Osteoblast (primary cell): ENCODE data around the gene POP5. TPM values are rescaled to one million over a fixed set of nuclear protein-coding genes. Genes with fewer than 3 reads are reported as not detected.

Experiments
- DNase-seq: peaks from one replicate; pipeline ENCODE4 v3.0.0; 2011; ENCODE audit warnings: low spot score, mixed read lengths; ENCODE audit not compliant: insufficient read length; ENCODE audit errors: missing footprints
- H2AFZ ChIP-seq: 2 replicates; pipeline ENCODE4 v1.6.0; 2011; ENCODE audit warnings: mild to moderate bottlenecking, low read length
- H3K27ac ChIP-seq: 2 replicates; pipeline ENCODE4 v1.5.1; 2011; ENCODE audit warnings: mild to moderate bottlenecking, low read depth, low read length, moderate library complexity
- H3K27me3 ChIP-seq: 2 replicates; pipeline ENCODE4 v1.6.0; 2012; ENCODE audit warnings: mild to moderate bottlenecking, control low read depth, inconsistent platforms, low read length, moderate library complexity; ENCODE audit not compliant: insufficient read depth
- H3K36me3 ChIP-seq: 2 replicates; pipeline ENCODE4 v1.5.1; 2011; ENCODE audit warnings: mild to moderate bottlenecking, low read length, control low read depth, moderate library complexity; ENCODE audit not compliant: insufficient read depth
- H3K4me1 ChIP-seq: 2 replicates; pipeline ENCODE4 v1.5.1; 2011; ENCODE audit warnings: mild to moderate bottlenecking, low read length, control low read depth, moderate library complexity; ENCODE audit not compliant: insufficient read depth
- H3K4me2 ChIP-seq: 2 replicates; pipeline ENCODE4 v1.6.0; 2011; ENCODE audit warnings: mild to moderate bottlenecking, low read length; ENCODE audit not compliant: insufficient read depth
- H3K4me3 ChIP-seq: fragments of 200-600 bp; sonication (generic); 3 replicates; pipeline ENCODE4 v1.5.1; 2012; ENCODE audit warnings: mild to moderate bottlenecking, low read length, inconsistent platforms; ENCODE audit not compliant: insufficient read depth
- H3K79me2 ChIP-seq: 2 replicates; pipeline ENCODE4 v1.6.0; 2012; ENCODE audit warnings: mild to moderate bottlenecking, low read length, control low read depth, inconsistent platforms; ENCODE audit not compliant: insufficient read depth
- H3K9me3 ChIP-seq: 2 replicates; pipeline ENCODE4 v1.5.1; 2011; ENCODE audit warnings: low read depth, low read length, control low read depth
- H4K20me1 ChIP-seq: 2 replicates; pipeline ENCODE4 v1.6.0; 2012; ENCODE audit warnings: mild to moderate bottlenecking, low read length, control low read depth; ENCODE audit not compliant: insufficient read depth
- total RNA-seq: library from RNA; depleted of rRNA; stranded (reverse); fragments of >200 nt; gene quantifications from 2 replicates; pipeline ENCODE4 v1.2.3, GENCODE V29; 2012
- TF ChIP-seq, protein P1 (sequence below): IDR thresholded peaks from 2 replicates; pipeline ENCODE4 v1.5.1; 2011; ENCODE audit warnings: mild to moderate bottlenecking, low read depth, low read length, moderate library complexity; ENCODE audit errors: extremely low read depth

POP5 gene
- total RNA-seq, 1 donor, result 26.8 TPM

DNA sequence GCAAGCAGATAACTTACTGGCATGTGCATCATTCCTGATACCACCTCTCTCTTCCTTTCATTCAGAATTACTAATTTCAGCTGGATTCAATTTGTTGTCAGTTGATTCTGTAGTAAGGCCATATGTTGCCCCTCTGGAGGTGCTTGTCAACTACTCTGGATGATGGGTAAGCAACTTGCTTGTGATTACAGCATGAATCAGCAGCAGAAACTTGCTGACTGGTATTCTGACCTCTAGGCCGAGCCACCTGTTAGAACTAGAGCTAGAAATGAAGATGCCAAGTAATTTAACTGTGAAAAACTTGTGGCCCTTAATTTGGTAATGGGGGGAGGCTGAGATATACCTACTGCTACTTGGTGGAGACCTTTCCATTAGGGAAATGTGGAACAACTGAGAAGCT, 41.9 kb downstream of the POP5 start:
- no peaks in the 10 kb centered on the region for H3K9me3 ChIP-seq
- H2AFZ ChIP-seq, result no peak overlapping the region
- no peak overlapping the region for H3K4me3 ChIP-seq
- TF ChIP-seq, protein P1, sequence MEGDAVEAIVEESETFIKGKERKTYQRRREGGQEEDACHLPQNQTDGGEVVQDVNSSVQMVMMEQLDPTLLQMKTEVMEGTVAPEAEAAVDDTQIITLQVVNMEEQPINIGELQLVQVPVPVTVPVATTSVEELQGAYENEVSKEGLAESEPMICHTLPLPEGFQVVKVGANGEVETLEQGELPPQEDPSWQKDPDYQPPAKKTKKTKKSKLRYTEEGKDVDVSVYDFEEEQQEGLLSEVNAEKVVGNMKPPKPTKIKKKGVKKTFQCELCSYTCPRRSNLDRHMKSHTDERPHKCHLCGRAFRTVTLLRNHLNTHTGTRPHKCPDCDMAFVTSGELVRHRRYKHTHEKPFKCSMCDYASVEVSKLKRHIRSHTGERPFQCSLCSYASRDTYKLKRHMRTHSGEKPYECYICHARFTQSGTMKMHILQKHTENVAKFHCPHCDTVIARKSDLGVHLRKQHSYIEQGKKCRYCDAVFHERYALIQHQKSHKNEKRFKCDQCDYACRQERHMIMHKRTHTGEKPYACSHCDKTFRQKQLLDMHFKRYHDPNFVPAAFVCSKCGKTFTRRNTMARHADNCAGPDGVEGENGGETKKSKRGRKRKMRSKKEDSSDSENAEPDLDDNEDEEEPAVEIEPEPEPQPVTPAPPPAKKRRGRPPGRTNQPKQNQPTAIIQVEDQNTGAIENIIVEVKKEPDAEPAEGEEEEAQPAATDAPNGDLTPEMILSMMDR, result no peak
- H4K20me1 ChIP-seq, result peaks cover 91% of the 10 kb centered on the region
- no peak for DNase-seq
- peak overlapping the region; percentile 58 for H3K27ac ChIP-seq
- H3K27me3 ChIP-seq, result no peaks in the 10 kb centered on the region
- peak overlapping the region; percentile 96 for H3K4me2 ChIP-seq
- peaks cover 100% of the 10 kb centered on the region for H3K79me2 ChIP-seq
- H3K4me1 ChIP-seq, result peaks cover 59% of the 10 kb centered on the region
- peaks cover 8% of the 10 kb centered on the region for H3K36me3 ChIP-seq

DNA sequence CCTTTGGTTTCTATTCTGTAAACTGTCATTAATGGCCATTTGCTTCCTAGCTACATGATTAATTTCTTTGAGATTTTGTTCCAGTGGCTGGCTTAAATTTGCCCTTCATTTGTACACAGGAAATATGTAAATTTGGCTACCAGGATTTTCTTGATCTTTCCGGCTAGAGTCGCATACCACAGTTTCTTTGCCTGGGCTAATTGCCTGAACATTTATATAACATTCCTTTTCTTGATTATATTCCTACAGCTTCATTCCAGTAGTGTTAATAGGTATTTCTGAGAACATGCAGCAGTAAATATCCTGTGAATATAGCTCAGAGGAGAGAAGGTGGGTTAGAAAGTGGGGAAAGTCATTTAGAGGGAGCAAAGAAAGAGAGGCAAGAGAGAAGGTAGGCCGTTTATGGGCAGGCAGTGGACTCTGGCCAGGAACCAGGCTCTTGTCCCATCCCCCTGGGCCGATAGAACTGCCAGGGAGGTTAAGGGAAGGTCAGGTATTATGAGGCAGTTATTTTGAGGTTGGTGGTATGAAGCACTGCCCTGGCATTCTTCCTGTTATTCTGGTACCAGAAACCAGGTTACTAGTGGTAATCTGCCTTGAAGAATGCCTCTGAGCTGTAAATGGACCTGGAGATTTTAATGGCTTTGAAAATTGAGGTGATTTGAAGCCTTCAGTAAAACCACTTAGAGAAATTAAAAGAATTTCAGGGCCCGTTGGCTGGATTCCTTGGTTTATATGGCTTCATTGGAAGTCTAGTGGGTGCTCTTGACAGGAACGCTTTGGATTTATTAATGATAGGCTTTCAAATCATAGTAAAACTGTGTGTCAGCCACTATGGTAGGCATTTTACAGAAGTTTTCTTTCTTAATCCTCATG, 42.7 kb downstream of the POP5 start:
- H3K36me3 ChIP-seq, result peaks cover 8% of the 10 kb centered on the region
- H3K79me2 ChIP-seq, result peaks cover 94% of the 10 kb centered on the region
- DNase-seq, result peak; percentile 90
- H3K27me3 ChIP-seq, result no peaks in the 10 kb centered on the region
- TF ChIP-seq, protein P1, result no peak
- H4K20me1 ChIP-seq, result peaks cover 83% of the 10 kb centered on the region
- peak overlapping the region; percentile 28 for H3K4me3 ChIP-seq
- peaks cover 59% of the 10 kb centered on the region for H3K4me1 ChIP-seq
- H3K9me3 ChIP-seq, result no peaks in the 10 kb centered on the region
- peak overlapping the region; percentile 96 for H3K4me2 ChIP-seq
- H3K27ac ChIP-seq, result peak overlapping the region; percentile 58
- H2AFZ ChIP-seq, result no peak overlapping the region

DNA sequence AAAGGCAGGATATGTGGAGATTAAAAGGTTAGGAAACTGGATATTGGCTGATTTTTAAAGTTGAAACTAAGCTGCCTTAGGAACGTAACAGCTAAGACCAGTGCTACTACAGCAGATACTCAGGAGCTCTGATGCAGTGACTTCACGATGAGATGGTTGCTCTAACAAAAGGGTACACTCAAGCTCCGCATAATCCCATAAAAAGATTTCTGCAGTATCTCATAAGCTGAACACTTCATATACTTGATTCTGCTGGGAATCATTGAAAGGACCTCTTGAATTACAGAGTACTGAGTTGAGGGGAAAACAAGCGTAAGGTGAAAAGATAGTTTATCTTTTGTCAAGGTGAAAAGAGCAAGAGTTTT, 43.4 kb downstream of the POP5 start:
- Histone ChIP-seq H3K36me3 (peaks cover 8% of the 10 kb centered on the region), H2AFZ (no peak overlapping the region), H3K27ac (peak overlapping the region; percentile 58), H3K4me1 (peaks cover 59% of the 10 kb centered on the region), H3K79me2 (peaks cover 87% of the 10 kb centered on the region), H3K27me3 (no peaks in the 10 kb centered on the region), H4K20me1 (peaks cover 77% of the 10 kb centered on the region), H3K4me2 (peak overlapping the region; percentile 96), H3K4me3 (peak overlapping the region; percentile 28), H3K9me3 (no peaks in the 10 kb centered on the region)
- no peak for DNase-seq
- TF ChIP-seq, protein P1, result no peak

DNA sequence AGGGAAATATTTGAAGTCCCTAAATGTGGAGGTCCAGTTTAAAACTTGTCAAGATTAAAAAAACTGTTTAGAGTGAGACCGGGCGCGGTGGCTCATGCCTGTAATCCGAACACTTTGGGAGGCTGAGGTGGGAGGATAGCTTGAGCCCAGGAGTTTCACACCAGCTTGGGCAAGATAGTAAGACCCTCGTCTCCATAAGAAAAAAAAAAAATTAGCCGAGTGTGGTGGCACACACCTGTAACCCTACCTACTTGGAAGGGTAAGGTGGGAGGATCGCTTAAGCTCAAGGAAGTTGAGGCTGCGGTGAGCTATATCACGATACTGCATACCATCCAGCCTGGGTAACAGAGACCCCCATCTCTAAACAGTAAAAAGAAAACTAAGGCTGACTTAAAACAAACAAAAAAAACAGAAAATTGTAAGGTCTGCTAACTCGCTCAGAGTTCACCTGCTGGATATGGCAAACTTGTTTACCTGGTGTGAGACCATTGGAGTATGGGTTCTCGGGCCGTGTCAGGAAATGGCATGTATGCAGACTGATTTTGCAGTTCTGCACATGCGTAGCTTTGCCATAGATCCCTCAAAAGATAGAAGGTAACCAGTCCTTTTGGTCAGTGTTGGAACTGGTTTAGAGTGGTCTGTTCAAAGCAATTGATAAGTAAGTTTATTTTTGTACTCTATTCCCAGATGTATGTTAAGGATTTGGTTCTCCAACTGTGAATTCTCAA, 45.0 kb downstream of the POP5 start:
- peak overlapping the region; percentile 83 for H3K27ac ChIP-seq
- no peak for DNase-seq
- no peaks in the 10 kb centered on the region for H3K27me3 ChIP-seq
- H4K20me1 ChIP-seq, result peaks cover 64% of the 10 kb centered on the region
- peaks cover 59% of the 10 kb centered on the region for H3K4me1 ChIP-seq
- H3K4me3 ChIP-seq, result peak overlapping the region; percentile 97
- TF ChIP-seq, protein P1, result no peak
- H3K9me3 ChIP-seq, result no peaks in the 10 kb centered on the region
- H3K36me3 ChIP-seq, result peaks cover 8% of the 10 kb centered on the region
- peaks cover 71% of the 10 kb centered on the region for H3K79me2 ChIP-seq
- H2AFZ ChIP-seq, result no peak overlapping the region
- H3K4me2 ChIP-seq, result peak overlapping the region; percentile 96
